HG02852 (cell line): ENCODE data around the gene MTA2.
"Not testable (repeated sequence)": the region's sequence is repeated elsewhere in the genome, so short reads cannot be mapped to it uniquely, and the experiment has no call there.

ENCODE experiments used
- ATAC-seq: cut with Tn5 transposase; IDR thresholded peaks from one replicate; pipeline ENCODE4 v1.9.1; 2021; ENCODE audit warnings: mild to moderate bottlenecking, moderate library complexity; ENCODE audit not compliant: unreplicated experiment

MTA2 gene

DNA sequence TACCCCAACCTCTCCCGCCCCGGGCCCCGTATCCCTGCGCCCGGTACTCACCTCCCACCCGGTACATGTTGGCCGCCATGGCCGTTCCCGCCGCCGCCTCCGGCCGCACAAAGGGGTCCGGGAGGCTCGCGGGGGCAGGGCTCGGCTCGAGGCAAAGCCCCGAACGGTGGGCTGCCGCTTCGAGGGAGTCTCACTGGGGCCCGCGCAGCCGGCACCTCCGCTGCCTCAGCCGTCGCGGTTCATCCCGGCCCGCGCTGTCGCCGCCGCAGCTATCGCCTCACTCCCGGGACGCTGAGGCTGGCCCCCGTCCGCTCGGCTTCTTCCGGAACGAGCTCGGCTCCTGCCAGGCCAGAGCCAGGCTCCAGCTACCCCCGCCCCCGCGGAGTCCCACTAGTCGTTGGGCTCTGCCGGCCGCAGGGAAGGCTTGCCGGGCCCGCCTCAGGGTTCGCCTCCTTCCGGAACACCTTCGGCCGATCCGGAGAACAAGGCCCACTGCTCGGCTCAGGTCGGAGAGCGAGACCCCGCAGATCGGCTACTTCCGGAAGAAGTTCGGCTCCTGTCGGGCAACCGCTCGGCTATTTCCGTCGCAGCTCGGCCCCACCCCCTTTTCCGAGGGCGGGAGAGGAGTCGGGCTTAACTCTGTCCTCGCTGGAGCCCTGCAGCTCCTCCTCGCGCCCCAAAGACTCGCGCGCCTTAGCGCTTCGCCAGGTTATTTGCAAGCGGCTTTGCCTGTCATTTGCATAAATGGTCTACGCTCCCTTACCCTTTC is at the start of gene MTA2:
Gene MTA2 (minus strand): TSS at position 494 of the 769 bp plus-strand sequence. CDS start 415 bp downstream, at position 79.
- ATAC-seq: peak; percentile 68

DNA sequence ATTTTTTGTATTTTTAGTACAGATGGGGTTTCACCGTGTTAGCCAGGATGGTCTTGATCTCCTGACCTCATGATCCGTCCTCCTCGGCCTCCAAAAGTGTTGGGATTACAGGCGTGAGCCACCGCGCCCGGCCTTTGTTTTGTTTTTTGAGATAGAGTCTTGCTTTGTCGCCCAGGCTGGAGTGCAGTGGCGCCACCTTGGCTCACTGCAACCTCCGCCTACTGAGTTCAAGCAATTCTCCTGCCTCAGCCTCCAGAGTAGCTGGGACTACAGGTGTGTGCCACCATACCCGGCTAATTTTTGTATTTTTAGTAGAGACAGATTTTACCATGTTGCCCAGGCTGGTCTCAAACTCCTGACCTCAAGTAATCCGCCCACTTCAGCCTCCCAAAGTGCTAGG is 48.6 kb upstream of the MTA2 start:
- ATAC-seq: not testable (repeated sequence)

DNA sequence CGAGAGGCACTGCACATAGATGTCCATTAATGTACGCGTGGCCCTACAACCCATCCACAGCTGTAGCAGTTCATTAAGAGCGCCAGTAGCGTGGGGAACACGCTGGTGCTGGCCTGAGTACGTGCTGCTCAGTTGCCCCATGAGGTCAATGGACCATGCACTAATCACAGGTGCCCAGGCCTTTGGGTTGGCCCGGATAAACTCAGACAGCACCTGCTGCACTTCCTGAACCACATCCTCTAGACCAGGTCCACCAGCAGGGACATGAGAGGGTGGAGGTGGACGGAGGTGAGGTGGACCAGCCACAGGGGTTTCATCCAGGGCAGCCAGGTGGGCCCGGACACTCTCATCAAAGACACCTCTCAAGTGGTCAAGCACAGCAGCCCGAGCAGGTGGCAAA is 47.8 kb upstream of the MTA2 start:
- ATAC-seq: no peak

DNA sequence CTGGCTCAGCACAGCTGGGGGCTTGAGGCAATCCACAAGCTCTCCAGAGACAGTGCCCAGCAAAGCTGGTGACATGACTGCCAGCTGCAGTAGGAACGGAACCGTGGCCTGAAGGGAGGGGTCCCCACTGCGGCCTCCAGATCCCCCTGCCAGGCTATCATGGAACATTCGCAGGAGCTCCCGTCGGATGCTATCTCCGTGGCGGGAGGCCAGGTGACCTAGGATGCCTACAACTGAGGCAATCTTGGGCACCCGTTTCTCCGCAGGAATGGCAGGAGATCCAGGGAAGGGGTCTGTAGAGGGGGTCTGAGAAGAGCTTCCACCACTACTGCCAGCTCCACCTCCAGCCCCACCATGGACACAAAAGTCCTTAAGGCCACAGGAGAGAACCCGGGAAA is 47.3 kb upstream of the MTA2 start:
- no peak for ATAC-seq

DNA sequence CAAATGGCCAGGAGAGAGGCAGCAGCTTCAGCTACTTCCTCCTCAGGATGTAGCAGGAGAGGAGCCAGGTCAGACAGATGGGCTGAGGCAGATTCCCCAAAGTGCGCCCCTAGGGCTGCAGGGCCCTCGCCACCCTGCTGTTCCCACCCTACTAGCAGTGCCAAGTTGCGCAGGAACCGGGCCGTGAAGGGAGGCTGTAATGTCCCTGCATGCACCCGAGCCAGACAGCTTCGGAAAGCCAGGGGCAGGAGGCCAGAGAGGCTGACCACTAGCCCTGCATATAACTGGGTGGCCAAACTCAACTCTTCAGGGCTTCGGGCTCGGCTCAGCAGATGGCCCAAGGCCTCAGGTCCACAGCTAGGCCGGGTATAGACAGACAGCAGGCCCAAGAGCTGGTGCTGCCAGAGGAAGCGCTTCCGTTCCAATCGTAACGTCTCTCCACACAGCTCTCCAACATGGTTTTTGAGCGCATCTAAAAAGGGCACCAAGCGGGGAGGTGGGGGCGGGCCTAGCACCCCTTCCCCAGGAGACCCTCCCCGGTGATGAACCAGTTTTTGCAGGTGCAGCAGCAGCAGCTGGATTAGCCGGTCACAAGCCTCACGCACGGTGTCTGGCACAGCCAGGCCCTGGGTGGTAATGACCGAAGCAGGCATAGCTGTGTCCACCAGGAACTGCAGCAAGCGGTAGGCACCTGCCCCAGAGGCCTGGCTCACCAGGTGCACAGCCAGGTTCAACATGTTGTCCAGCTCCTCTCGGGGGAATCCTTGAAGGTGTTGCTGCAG is 46.7 kb upstream of the MTA2 start:
- ATAC-seq: no peak

DNA sequence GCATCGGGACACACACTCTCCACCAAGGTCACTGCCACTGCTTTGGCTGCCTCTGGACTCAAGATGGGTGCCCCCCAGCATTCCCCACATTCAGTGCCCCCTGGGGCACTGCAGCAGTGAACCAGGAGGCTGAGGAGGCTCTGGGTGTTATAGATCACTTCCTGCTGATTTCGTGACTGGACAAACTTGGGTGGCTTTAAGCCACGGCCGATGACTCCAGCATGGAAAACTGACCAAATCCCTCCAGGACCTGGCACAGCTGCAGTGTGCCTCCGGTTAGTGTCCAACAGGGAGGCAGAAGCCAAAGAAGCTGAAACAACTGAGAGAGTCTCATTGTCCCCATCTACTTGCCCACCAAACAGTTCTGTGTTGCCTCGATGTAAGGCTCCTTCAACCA is 45.9 kb upstream of the MTA2 start:
- no peak for ATAC-seq

DNA sequence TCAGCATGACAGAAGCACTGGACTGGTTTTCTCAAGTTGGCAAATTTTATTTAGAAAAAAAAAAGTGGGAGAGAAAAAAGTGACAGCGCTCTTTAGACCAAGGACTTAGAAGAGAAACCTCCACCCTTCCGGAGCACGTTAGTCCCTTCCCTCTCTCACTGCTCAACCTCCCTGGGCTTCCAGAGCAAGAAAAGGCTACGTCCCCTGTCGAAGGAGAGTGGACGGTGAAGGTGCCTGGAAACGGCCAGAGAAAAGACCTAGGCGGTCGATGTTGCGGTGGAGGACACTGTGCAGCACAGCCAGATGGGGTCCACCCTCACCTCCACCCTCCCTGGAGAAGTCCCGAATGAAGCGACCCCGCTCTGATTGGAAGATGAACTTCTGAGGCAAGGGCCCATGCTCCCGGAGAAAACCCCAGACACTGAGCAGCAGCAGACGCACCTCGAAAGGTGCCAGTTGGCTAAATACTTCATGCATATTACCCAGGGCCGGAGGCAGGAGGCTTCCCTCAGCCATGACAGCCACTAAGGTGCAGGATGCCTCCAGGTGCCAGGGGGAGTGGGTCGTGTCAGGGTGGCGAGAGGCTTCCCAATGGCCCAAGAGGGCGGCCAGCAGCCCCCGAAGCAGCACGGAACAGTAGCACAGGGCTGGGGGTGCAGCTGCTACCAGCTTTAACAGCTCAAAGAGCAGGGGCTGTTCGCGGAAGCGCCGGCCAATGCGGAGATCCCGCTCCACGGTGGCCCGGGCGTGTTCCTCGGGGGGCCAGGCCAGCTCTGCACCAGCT is 45.4 kb upstream of the MTA2 start:
- ATAC-seq: no peak

DNA sequence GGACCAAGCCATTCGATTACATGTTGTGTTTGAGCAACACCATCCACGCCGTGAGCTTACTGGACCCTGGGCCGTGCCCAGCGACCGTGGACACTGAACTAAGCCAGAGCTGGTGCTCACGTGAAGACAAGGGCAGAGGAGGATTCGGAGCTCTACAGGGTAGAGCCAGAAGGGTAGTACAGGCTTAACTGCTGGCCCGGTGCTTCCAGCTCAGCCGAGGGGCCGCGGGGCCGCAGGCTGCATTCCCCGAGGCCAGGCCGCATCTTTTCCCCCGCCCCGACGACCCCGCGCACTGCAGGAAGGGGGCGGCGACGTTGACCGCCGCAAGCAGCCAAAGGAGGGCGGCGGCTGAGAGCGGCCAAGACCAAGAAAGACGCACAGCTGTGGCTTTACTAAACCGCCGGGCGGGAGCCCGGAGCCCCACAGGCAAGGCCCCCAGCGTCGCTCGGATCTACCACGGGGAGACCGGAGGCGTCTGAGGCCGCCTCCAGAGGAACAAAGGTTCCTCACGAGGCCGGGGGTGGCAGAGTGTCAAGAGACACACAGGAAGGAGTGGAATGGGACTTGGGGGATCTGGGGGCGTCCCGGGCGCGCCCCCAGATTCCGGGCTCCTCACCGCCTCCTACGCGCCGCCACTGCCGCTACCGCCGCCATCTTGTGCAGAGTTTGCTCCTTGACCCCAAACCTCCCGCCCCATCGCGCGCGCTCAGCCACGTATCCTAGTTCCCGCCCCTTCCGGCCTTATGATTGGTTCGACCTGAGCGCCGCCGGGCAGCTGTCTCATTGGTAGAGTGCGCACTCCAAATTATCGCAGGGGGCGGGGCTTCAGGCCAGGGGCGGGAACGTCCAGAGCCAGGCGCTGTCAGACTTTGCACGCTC is 44.5 kb upstream of the MTA2 start, which contains the start of gene GANAB:
Gene GANAB (minus strand): TSS at position 668 of the 879 bp plus-strand sequence. CDS start 14 bp downstream, at position 654.
- peak; percentile 93 for ATAC-seq

DNA sequence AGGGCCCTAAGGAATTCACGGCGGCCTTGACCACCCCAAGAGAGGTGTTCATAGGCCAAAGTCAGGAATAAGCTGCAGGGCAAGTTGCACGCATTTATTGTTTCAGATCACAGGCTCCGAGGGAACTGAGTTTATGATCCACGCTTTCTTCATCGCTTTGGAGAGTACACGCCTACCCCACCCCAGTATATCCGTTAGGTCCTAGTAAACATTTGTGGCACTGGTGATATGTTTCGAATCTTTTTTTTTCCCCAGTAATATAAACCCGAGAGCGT is 43.9 kb upstream of the MTA2 start:
- ATAC-seq: no peak

DNA sequence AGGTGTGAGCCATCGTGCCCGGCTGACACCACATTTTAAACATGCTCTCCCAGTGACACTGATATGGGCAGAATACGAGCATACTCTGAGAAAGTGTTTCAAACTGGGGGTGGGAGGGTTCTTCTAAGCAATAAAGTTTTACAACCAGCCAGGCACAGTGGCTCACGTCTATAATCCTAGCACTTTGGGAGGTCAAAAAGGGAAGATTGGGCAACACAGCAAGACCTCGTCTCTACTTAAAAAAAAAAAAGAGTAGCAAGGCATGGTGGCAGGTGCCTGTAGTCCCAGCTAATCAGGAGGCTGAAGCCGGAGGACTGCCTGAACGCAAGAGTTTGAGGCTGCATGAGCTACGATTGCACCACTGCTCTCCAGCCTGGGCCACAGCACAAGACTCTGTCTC is 42.6 kb upstream of the MTA2 start:
- no peak for ATAC-seq

DNA sequence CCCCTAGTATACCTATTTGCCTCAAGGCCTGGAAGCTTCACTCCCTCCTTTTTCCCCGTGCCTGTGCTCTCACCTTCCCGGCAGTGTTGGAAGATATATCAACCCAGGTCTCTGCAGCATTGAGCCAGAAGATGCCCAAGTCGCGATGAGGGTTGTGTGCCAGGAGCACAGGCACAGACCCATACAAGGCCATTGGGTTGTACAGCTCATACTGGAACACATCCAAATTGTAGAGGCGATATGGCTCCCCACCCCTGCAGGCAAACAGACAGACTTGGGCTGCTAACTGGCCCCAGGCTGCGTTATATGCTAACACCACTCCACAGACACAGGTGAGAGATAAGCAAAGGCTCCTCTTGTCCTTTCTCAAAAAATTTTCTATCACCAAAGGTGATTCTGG is 30.8 kb upstream of the MTA2 start:
- no peak for ATAC-seq

DNA sequence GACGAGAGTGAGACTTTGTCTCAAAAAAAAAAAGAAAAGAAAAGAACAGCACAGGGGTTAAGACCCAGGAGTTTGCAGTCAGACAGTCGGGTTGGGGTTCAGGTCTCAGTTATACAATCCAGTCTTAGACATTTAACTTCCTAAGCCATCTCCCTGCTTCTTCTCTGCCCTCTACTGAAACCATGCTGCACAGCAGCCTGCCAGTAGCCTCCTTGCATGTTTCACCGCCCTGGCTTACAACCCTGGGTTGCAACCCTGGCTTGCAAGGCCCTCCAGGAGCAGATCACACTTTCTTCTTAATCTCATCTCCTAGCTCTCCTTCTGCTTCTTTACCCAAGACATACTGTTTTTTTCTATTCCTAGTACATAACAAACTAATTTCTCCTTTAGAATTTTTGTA is 26.0 kb upstream of the MTA2 start:
- ATAC-seq: no peak

DNA sequence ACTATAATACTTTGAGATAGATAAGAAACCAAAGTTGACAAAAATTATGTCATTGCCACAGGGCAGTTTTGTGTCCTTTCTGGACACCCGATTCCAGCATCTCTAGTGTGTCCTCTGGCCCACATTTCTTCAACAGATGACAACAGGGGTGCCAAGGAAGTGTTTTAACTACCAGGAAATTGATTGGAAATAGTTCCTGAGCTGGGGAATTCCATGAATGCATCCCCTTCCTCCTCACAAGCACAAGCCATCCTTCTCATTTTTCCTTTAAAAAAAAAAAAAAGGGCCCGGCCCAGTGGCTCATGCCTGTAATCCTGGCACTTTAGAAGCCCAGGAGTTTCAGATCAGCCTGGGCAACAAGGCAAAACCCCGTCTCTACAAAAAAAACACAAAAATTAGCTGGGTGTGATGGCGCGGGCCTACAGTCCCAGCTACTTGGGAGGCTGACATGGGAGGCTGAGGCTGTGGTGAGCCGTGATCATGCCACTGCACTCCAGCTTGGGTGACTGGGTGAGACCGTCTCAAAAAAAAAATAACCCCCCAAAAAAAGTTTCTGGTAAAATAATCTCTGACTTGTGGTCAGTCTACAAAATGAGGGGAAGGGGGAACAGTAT is 20.9 kb upstream of the MTA2 start:
- no peak for ATAC-seq

DNA sequence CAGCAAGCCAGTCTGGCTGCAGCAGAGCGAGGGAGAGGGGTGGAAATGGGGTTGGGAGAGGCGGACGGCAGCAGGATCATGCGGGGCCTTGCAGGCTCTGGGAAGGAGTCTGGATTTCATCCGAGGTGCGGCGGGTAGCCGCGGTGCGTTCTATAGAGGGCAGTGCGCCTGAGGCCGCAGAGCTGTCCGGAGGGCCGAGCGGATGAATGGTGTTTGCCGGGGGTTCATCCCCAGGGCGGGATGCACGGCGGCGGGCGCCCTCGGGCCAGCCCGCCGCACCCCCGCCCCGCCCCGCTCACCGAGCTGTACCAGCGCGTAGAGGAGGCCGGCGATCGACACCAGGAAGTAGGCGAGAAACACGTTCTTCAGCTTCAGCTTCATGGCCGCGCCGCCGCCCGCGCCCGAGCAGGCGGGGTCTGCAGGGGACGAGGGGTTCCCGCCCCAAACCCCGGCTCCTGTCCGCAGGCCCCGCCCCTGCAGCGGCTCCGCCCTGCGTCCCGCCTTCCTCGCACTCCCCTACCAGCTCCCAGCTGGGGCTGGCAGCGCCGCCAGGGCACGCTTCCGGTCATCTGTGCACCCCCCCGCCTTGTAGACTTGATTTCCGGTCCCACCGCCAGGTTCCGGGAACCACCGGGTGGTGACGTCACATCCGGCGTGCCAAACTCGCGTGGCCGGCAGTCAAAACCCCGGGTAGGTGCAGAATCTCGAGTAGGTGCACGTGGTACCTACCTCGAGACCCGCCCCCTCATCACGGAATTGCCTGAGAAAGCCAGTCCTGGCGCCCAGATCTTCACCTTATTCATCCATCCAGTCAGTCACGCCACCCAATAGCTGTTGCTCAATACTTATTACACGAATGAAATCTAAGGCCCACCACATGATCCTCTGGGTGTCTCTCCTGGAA is 20.2 kb upstream of the MTA2 start, which contains the start of gene B3GAT3:
Gene B3GAT3 (minus strand): TSS at position 420 of the 904 bp plus-strand sequence. CDS start 39 bp downstream, at position 381.
- ATAC-seq: peak; percentile 92

DNA sequence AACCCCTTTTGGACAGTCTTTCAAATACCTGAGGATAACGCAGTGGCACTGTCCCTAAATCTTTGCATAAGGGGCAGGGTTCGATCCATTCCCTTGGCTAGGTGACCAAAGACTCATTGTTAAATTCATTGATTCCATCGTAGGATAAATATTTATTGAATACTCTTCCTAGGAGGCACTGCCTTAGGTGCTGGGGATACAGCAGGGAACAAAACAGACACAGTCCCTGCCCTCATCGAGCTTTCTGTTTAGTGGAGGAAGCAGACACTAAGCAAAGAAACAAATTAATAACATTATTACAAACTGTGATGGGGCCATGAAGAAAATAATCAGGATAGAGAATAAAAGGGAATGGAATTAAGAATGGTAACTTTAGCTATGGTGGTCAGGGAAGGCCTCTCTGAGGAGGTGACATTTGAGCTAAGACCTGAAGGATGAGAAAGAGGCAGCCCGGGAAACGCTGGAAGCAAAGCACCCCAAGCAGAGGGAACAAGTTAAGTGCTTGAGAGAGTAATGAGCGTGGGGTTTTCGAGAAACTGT is 19.4 kb upstream of the MTA2 start:
- no peak for ATAC-seq

DNA sequence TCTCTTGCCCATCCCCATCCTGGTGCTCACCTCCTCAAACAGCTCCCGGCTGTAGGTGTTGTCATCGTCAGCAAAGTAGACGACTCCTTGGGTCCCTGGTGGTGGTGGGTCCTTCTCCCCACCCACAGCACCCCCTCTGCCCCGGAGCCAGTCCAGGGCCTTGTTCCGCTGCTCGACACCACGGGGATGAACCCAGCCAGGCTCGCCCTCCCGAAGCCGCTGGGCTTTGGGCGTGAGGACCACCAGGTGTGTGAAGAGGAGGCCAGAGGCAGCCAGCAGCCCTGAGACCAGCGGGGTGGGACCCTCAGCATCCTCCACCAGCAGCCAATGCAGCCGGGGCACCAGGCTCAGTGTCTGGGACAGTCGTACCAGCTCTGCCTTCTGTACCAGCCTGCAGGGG is 15.3 kb upstream of the MTA2 start:
- not testable (repeated sequence) for ATAC-seq

DNA sequence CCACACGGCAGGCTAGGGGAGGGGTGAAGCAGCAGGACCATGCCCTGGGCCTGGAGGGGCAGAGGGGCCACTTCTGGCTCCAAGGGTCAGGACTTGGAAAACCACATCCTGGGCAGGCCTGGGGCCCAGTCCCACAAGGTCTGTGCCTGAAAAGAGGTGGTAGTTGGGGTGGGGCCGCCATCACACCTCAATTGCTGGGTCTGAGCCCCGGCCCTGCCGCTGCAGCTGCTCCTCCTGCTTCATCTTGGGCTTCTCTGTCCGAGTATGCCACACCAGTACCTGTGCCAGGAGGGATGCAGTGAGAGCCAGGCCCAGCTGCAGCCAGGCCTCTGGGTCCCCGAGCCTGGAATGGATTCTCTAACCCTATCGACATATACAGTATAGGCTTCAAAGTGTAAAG is 13.9 kb upstream of the MTA2 start:
- ATAC-seq: no peak

DNA sequence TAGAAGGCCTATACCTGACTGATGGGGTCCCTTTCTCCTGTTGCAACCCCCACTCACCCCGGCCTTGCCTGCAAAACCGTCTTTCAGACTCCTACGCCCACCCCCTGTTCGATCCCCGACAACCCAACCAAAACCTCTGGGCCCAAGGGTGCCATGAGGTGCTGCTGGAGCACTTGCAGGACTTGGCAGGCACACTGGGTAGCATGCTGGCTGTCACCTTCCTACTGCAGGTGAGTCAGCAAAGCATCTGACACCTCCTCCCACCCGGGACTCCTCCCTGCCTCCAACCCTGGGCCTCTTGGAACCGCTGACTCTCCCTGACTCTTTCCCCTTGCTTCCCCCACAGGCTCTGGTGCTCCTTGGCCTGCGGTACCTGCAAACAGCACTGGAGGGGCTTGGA is 12.6 kb upstream of the MTA2 start:
- ATAC-seq: no peak

DNA sequence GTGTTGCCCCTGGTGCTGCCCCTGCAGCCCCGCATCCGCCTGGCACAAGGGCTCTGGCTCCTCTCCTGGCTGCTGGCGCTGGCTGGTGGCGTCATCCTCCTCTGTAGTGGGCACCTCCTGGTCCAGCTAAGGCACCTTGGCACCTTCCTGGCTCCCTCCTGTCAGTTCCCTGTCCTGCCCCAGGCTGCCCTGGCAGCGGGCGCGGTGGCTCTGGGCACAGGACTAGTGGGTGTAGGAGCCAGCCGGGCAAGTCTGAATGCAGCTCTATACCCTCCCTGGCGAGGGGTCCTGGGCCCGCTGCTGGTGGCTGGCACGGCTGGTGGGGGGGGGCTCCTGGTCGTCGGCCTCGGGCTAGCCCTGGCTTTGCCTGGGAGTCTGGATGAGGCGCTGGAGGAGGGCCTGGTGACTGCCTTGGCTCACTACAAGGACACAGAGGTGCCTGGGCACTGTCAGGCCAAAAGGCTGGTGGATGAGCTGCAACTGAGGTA is 11.7 kb upstream of the MTA2 start:
- no peak for ATAC-seq
